Measurements from ENCODE around the gene PLSCR4.
"Not testable (repeated sequence)": the region's sequence is repeated elsewhere in the genome, so short reads cannot be mapped to it uniquely, and the experiment has no call there.

The PLSCR4 gene

GRCh38 chr3:146246526-146246925 lies 4.4 kb downstream of the PLSCR4 start:
- DNase-seq: no peak

- no peak for DNase-seq
Measured at GRCh38 chr3:146243559-146243958, 7.3 kb downstream of the PLSCR4 start.

DNA sequence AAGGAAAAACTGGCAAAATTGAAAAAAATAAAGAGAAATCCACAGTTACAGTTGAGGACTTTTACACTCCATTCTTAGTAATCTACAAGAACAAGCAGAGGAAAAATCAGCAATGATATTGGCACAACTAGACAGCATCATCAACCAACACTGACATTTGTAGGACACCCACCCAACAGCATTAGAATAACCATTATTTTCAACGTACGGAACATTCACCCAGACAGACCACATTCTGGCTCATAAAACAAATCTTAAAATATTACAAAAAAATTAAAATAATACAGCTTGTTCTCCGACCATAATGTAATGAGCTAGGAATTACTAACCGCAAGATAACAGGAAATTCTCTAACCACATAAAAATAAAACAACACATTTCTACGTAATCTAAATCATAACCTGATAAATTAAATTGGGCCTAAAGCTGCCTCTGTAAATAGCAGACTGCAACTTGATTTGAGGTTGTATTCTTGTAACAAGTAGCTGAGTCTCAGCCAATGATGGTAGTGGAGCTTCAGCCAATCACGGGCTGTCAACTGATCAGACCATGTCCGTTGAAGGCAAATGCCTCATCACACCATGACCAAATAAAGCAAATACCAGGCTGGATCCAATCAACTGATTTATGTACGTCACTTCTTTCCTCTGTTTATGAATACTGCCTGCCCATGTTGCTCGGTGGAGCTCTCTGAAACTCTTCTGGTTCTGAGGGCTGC lies 9.2 kb downstream of the PLSCR4 start:
- DNase-seq: no peak

DNA sequence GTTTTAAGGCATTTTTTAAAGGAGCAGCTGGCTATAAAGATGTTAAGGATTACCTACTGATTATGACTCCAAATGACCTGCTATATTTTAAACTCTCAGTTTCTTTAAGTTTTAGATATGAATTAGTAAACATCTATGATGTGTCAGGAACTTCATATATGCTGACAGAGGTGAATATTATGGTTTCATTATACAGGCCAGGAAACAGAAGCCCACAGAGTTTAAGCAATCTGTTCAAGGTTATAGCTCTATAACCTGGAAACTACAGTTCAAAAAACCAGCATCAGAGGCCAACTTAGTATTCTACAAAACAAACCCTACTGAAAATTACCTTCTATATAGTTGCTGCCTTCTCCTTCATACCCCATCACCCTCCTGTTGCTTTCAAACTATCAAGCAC lies 17.4 kb downstream of the PLSCR4 start:
- no peak for DNase-seq

DNA sequence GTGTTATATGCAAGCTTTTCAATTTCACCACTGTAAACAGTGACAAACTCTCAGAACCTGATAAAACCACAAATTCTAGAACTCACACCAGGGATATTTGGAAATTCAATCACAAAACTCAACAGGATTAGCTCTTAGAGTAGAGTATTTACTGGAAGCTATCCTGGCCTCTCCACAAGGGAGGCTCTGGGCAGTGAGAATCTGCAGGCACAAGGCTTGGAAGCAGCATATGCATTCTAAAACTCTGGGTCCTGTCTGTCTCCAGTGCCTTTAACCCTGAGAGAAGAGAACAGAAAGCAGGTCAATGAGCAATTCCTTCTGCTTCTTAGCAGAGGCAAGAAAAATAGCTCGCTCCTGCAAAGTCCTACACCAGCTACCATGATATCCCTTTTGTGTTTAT lies 23.4 kb downstream of the PLSCR4 start:
- peak in 1 of 14 donors; percentile 1 for DNase-seq

GRCh38 chr3:146226881-146227280 lies 24.0 kb downstream of the PLSCR4 start:
- no peak for DNase-seq

GRCh38 chr3:146225458-146225857 lies 25.4 kb downstream of the PLSCR4 start:
- not testable (repeated sequence) for DNase-seq

GRCh38 chr3:146223401-146224373 lies 27.2 kb downstream of the PLSCR4 start:
- DNase-seq: no peak

DNA sequence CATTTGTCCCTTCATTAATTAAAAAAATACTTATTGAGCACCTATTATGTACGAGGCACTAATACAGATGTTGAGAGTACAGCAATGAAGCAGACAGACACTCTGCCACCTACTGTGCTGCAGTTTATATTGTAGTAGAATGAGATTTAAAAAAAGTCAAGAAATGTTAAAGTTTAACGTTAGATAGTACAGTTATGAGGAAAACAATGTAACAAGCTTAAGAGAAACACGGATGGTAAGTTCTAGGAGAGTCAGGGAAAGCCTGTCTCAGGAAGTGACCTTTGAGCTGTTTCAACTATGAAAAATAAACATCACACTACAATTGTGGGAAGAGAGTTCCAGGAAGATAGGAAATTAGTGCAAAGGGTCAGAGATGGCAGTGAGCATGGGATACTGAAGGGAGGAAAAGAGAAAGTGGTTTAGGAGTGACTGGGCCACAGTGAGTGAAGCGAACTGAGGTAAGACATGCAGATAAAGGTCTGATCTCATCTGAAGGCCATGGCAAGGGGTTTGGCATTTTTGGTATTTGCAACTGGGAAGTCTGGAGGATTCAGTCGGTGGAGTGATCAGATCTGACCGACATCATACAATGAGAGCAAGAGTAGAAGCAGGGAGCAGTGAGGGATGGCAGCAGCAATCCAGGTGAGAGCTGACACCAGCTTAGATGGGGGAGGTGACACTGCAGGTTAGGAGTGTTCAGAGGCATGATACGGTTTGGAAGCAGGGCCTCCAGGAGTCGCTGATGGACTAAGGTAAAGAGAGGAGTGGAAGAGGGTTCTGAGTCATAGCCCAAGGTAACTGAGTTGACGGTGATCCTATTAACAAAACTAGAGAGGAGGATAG lies 28.5 kb downstream of the PLSCR4 start:
- DNase-seq: no peak

- DNase-seq: no peak
Measured at GRCh38 chr3:146221276-146221675, 29.6 kb downstream of the PLSCR4 start.

GRCh38 chr3:146218880-146219866 lies 31.7 kb downstream of the PLSCR4 start:
- peak in 1 of 14 donors; percentile 9 for DNase-seq

GRCh38 chr3:146217324-146217723 lies 33.6 kb downstream of the PLSCR4 start:
- DNase-seq: no peak

DNA sequence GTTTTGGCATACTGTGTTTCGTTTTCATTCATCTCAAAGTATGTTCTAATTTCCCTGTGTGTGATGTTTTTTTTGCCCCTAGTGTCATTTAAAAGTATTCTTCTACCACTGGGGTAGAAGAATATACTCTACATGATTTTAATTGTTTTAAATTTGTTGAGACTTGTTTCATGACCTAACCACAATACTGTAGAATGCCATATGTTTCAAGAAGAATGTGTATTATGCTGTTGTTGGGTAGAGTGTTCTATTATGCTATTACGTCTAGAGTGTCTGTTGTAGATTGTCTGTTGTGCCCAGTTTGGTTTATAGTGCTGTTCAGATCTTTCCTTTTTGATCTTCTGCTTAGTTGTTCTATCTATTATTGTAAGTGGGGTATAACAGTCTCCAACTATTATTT lies 36.4 kb downstream of the PLSCR4 start:
- no peak for DNase-seq

GRCh38 chr3:146209371-146209770 lies 41.5 kb downstream of the PLSCR4 start:
- DNase-seq: no peak

DNA sequence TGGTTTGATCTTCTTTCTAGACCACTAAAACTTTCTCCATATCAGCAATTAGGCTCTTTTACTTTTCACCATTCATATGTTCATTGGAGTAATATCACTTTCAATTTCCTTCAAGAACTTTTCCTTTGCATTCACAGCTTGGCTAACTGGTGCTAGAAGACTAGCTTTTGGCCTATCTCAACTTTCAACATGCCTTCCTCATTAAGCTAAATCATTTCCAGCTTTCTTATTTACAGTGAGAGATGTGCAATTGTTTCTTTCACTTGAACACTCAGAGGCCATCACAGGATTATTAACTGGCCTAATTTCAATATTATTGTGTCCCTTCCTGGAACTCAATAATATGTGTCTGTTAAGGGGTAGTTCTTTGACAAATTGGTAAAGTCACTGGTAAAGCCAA lies 47.1 kb downstream of the PLSCR4 start:
- no peak for DNase-seq

- no peak for DNase-seq
Measured at GRCh38 chr3:146200461-146201220, 50.3 kb downstream of the PLSCR4 start.

DNA sequence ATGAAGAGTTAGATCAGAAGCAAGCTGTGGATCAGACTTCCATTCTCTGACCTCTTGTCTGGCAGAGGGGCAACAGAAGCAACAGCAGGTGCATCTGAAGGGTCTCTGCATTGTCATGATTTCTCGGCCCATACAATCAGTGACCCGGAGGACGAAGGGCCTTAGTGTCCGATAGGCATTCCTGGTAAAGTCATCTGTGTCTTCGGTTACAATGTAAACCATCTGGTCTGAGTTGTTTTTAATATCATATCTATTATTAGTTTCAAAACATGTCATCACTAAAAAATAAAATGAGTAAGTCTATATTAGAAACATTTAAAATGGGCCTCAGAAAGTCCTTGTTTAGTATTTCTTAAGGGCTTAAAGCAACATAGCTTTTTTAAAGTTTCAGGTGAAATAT lies 51.1 kb downstream of the PLSCR4 start:
- DNase-seq: no peak

- no peak for DNase-seq
Measured at GRCh38 chr3:146196789-146197188, 54.1 kb downstream of the PLSCR4 start.

DNA sequence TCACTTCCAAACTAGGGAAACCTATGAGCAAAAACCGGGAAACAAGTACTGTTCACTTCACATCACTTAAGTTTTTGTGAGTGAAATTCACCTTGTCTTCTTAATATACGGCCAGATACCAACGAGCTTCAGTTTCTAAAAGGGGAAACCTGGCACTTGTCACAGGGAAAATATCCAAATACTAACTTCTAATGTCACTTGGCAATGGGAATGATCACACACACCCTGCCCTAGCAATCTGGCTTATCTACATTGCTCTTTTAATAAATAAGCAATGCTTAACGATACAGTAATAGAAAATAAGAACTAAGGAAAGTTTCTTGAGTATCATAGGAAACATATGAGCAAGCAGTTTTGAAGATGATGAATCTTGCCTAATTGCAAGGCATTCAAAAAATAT lies 55.3 kb downstream of the PLSCR4 start:
- no peak for DNase-seq

GRCh38 chr3:146195030-146195429 lies 55.9 kb downstream of the PLSCR4 start:
- no peak for DNase-seq

DNA sequence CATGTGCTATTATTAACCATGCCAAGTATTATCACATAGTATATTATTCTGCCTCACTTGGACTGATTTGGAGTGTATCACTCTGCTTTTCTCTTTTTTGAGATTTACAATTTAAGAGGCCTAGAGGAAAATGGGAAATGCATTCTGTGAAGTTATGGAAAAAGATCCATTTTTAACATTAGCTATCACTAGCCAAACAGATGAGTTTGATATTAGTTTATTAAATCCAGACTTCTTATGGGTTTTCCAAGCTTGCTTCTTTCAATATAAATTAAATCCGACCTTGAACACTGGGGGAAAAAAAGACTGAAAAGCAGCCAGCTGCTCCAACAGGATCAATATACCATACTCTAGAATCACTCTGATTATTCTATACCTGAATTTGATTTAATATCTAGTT lies 59.9 kb downstream of the PLSCR4 start:
- no peak for DNase-seq
